ENCODE measurements around the gene FNDC3B.

Gene FNDC3B

GRCh38 chr3:172052405-172052804, 13.0 kb downstream of the FNDC3B start:
- Histone ChIP-seq H3F3A (ENCODE audit: low read depth) (no peaks in the 10 kb centered on the region), H3K9me2 (replicated peaks; ENCODE audit: low read depth, low read length) (no peaks in the 10 kb centered on the region), H2AFZ (ENCODE audit: low read length) (no peak overlapping the region), H3K36me3 (ENCODE audit: insufficient read depth, low read length) (no peaks in the 10 kb centered on the region), H3K4me3 (ENCODE audit: low read length, poor library complexity, severe bottlenecking) (no peak overlapping the region), H3K9me3 (ENCODE audit: insufficient read depth, low read depth, low read length) (no peaks in the 10 kb centered on the region), H3K27me3 (ENCODE audit: insufficient read depth, low read length, poor library complexity, severe bottlenecking) (no peaks in the 10 kb centered on the region), H3K9ac (ENCODE audit: low read depth, low read length, poor library complexity, severe bottlenecking) (no peak overlapping the region), H3K79me2 (ENCODE audit: insufficient read depth, low read length) (peaks cover 24% of the 10 kb centered on the region), H3K4me2 (ENCODE audit: low read depth, low read length, poor library complexity, severe bottlenecking) (no peak overlapping the region), H4K20me1 (ENCODE audit: insufficient read depth, low read length, poor library complexity, severe bottlenecking) (peaks cover 6% of the 10 kb centered on the region), H3K4me1 (ENCODE audit: insufficient read depth, low read length, poor library complexity, severe bottlenecking) (peaks cover 2% of the 10 kb centered on the region)
- TF ChIP-seq EZH2phosphoT487 (IDR thresholded peaks at IDR 0.05; ENCODE audit: borderline replicate concordance) (no peak), CTCF (conservative IDR thresholded peaks at IDR 0.05; ENCODE audit: low read length) (no peak)

GRCh38 chr3:172054115-172054764, 14.9 kb downstream of the FNDC3B start:
- TF ChIP-seq EZH2phosphoT487 (IDR thresholded peaks at IDR 0.05; ENCODE audit: borderline replicate concordance), result no peak
- TF ChIP-seq CTCF (conservative IDR thresholded peaks at IDR 0.05; ENCODE audit: low read length), result no peak
- no peaks in the 10 kb centered on the region for H3K9me2 ChIP-seq (replicated peaks; ENCODE audit: low read depth, low read length)
- no peaks in the 10 kb centered on the region for H3K9me3 ChIP-seq (ENCODE audit: insufficient read depth, low read depth, low read length)
- no peak overlapping the region for H3K4me3 ChIP-seq (ENCODE audit: low read length, poor library complexity, severe bottlenecking)
- peaks cover 5% of the 10 kb centered on the region for H4K20me1 ChIP-seq (ENCODE audit: insufficient read depth, low read length, poor library complexity, severe bottlenecking)
- no peak overlapping the region for H3K9ac ChIP-seq (ENCODE audit: low read depth, low read length, poor library complexity, severe bottlenecking)
- no peak overlapping the region for H3K4me2 ChIP-seq (ENCODE audit: low read depth, low read length, poor library complexity, severe bottlenecking)
- no peaks in the 10 kb centered on the region for H3K36me3 ChIP-seq (ENCODE audit: insufficient read depth, low read length)
- H3K4me1 ChIP-seq (ENCODE audit: insufficient read depth, low read length, poor library complexity, severe bottlenecking), result peaks cover 2% of the 10 kb centered on the region
- H3F3A ChIP-seq (ENCODE audit: low read depth), result no peaks in the 10 kb centered on the region
- H3K27me3 ChIP-seq (ENCODE audit: insufficient read depth, low read length, poor library complexity, severe bottlenecking), result no peaks in the 10 kb centered on the region
- no peak overlapping the region for H2AFZ ChIP-seq (ENCODE audit: low read length)
- H3K79me2 ChIP-seq (ENCODE audit: insufficient read depth, low read length), result peaks cover 8% of the 10 kb centered on the region; the same call in 1 of the 2 replicates

- H3K4me2 ChIP-seq (ENCODE audit: low read depth, low read length, poor library complexity, severe bottlenecking), result no peak overlapping the region
- H3K27me3 ChIP-seq (ENCODE audit: insufficient read depth, low read length, poor library complexity, severe bottlenecking), result no peaks in the 10 kb centered on the region
- no peaks in the 10 kb centered on the region for H3F3A ChIP-seq (ENCODE audit: low read depth)
- no peak overlapping the region for H2AFZ ChIP-seq (ENCODE audit: low read length)
- no peak overlapping the region for H3K9ac ChIP-seq (ENCODE audit: low read depth, low read length, poor library complexity, severe bottlenecking)
- no peaks in the 10 kb centered on the region for H3K9me2 ChIP-seq (replicated peaks; ENCODE audit: low read depth, low read length)
- H3K9me3 ChIP-seq (ENCODE audit: insufficient read depth, low read depth, low read length), result no peaks in the 10 kb centered on the region
- peaks cover 3% of the 10 kb centered on the region for H3K4me1 ChIP-seq (ENCODE audit: insufficient read depth, low read length, poor library complexity, severe bottlenecking)
- no peak for TF ChIP-seq CTCF (conservative IDR thresholded peaks at IDR 0.05; ENCODE audit: low read length)
- H3K79me2 ChIP-seq (ENCODE audit: insufficient read depth, low read length), result peaks cover 12% of the 10 kb centered on the region; the same call in 1 of the 2 replicates
- no peak overlapping the region for H3K4me3 ChIP-seq (ENCODE audit: low read length, poor library complexity, severe bottlenecking)
- no peaks in the 10 kb centered on the region for H3K36me3 ChIP-seq (ENCODE audit: insufficient read depth, low read length)
- H4K20me1 ChIP-seq (ENCODE audit: insufficient read depth, low read length, poor library complexity, severe bottlenecking), result peaks cover 5% of the 10 kb centered on the region
These were observed 17.0 kb downstream of the FNDC3B start for GRCh38 chr3:172056416-172056815.

Measured in Loucy (cell line).